Stimulated activated CD8-positive, alpha-beta memory T cell treated with anti-CD3 and anti-CD28 coated beads, Interleukin-12 subunit alpha, Interleukin-12 subunit beta, amount 100 ng/mL, for 4 hours (primary cell): Measurements from ENCODE around the gene UBE2J2.
A peak's percentile ranks its signal among the peaks of the same experiment; 100 is the strongest.

Experiments
- DNase-seq: peaks from one replicate; pipeline ENCODE4 v3.0.0-alpha.2; 2020; ENCODE audit warnings: low read depth

Gene UBE2J2

GRCh38 chr1:1239614-1240347, 33.9 kb downstream of the UBE2J2 start:
- no peak for DNase-seq

GRCh38 chr1:1239227-1239613, 34.4 kb downstream of the UBE2J2 start:
- DNase-seq: no peak

DNA sequence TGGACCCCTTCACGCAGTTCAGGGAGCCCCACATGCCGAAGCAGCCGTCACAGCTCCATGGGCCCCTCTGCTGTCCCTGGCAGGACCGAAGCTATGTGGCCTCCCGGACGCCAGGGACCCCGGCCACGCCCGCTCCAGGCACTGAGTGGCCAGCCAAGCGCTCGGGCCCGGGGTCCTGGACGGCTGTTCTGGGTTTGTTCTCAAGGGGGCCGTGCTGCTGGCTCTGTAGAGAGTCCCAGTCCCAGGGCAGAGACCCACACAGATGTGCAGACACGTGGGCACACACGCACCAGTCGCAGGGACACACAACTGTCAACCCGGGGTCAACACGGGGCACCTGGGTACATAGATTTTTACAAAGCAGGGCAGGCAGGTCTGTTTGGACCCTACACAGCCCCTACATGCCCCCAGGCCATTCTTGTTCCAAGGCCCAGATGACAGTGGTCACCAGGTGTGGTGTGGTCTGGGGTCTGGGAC, 34.9 kb downstream of the UBE2J2 start:
- no peak for DNase-seq

- no peak for DNase-seq
Measured at GRCh38 chr1:1237874-1238701, 35.6 kb downstream of the UBE2J2 start.

DNA sequence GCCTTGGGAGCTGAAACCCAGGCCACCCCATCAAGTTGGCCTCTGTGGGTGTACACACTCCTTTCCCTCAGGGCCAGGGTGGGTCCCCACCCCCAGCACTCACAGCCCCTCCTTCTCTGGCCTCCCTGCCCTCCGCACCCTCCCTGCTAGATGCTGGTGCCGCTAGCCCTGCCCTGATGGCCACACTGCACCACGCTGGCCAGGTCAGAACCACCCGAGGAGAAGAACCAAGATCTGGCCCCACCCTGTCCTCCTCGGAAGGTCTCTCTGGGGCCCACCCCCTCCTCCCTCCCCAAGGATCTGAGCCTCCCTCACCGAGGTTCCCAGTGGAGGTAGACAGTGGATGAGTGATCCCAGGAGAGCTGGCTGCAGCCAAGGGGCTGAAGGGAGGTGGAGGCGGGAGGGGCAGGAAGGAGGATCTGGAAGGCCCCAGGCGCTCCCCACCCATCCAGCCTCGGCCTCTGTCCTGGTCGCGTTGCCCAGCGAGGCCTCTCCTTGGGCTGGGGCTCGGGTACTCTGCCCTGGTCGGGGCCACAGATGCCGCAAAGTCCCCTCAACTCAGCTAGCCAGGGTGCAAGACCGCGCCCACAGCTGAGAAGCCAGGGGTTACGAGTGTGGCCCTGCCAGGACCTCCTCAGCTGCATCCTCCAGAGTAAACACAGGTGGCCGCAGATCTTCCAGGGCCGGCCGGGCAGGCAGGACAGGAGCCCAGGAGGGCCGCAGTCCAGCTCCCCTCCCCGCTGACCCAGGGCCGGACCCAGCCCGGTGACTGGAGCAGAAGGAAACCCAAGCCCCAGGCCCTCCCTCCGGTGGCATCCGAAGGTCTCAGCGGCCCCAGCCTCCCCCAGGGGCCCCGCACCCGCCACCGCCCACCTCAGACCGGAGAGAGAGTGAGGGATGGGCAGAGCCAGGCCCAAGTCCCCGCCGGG, 36.4 kb downstream of the UBE2J2 start:
- DNase-seq: no peak

GRCh38 chr1:1236176-1236763, 37.4 kb downstream of the UBE2J2 start:
- DNase-seq: no peak

DNA sequence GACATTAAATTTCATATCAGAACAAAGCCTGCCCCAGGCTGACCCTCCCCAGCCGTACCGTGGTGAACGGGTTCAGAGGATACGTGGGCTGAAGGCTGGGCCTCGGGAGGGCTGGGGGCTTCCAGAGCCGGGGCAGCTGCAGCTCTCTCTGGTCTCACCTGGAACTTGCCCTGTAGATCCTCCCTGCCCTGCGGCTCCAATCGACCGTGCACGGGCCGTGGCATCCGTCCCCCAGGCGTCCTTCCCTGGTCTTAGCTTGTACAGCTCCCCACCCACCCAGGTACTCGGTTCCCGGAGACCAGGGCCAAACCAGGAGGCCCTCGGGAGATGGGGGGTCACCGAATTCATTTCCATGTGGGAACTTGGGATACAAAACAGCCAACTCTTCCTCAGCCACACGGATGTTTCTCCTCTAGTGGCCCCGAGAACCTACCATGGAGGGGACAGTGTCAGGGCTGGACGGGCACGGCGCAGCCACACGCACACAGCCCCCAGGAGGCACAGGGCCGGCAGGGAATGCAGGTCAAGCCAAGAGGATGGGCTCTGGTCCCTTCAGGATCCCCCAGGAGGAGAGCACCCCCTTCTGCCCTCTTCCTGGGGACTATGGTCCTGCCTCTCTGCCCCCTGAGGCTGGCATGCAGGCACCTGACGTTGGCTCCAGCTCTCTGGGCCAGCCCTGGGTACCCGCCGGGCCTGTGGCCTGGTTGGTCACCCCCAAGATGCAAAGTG, 38.5 kb downstream of the UBE2J2 start:
- no peak for DNase-seq

GRCh38 chr1:1234180-1234808, 39.4 kb downstream of the UBE2J2 start:
- no peak for DNase-seq

DNA sequence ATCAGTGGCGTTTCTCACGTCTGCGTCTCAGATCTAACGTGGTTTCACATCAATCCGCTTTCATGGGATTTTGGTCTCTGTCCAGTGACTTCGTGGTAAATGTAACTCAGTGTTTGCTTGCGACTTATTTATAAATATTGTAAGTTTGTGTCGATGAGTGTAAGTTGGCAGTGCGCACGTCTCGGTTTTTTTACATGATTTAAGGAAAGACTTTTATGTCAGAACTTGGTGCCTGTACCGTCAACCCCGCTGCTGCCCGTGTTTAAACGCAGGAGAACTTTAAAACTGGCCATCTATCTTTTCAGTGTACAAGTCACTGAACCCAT, 40.1 kb downstream of the UBE2J2 start:
- no peak for DNase-seq

DNA sequence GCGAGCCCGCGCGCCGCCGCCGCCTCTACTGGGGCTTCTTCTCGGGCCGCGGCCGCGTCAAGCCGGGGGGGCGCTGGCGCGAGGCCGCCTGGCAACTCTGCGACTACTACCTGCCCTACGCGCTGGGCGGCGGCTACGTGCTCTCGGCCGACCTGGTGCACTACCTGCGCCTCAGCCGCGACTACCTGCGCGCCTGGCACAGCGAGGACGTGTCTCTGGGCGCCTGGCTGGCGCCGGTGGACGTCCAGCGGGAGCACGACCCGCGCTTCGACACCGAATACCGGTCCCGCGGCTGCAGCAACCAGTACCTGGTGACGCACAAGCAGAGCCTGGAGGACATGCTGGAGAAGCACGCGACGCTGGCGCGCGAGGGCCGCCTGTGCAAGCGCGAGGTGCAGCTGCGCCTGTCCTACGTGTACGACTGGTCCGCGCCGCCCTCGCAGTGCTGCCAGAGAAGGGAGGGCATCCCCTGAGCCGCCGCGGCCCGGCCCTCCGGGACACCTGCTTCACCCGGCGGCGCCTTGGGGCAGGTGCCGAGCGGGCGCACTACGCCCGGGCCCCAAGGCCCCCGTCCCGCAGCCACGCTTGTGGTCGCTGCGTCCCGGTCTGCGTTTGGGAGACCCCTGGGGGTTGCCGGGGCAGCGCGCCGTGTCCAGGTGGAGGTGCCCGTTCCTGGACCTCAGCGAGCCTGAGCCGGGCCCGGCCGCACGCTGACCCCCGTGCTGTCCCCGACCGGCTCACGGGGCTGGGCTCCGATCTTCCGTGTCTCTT, 40.7 kb downstream of the UBE2J2 start:
- no peak for DNase-seq

GRCh38 chr1:1232208-1232795, 41.4 kb downstream of the UBE2J2 start, which contains the start of gene B3GALT6:
TSS of gene B3GALT6 (plus strand) at chr1:1232237. CDS start at chr1:1232279, 42 bp downstream.
- DNase-seq: no peak

DNA sequence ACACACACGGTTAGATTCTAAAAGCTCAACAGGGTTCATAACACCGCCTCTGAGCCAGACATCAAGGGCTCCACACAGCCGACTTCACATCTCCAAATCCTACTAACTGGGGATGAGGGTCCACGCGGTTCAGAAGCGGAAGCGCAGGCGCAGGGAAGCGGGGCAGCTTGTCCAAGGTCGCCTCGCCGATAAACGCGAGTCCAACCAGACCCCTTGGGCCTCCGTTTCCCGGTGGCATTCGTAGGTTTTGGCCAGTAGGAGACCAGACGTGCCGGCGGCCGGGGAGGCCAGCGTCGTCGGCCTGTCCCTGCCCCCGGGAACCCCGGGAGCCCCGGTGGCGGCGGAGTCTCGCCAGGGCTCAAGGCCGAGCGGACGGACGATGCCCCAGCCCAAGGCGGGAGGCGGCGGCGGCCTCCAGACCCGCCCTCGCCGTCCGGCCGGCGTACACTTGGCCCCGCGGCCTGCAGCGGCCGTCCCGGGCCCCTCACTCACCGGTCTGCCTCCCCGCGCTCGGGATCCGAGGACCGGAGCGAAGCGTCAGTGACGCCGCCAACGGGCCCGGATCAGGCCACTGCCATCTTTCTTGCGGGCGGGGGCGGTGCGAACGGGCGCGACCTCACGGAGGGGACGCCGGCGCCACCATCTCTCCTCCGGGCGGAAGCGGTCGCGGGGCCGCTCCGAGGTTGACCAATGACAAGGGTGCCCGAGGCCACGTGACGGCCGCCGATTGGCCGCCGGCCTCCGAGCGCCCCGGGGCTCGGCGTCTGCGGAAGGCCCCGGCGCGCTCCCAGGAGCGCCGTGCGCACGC, 42.0 kb downstream of the UBE2J2 start, which contains the start of gene SDF4:
TSS of gene SDF4 (minus strand) at position 602 of the 808 bp plus-strand sequence. CDS start 3,229 bp downstream, outside the sequence.
- peak; percentile 95 for DNase-seq

GRCh38 chr1:1230656-1231399, 42.8 kb downstream of the UBE2J2 start:
- DNase-seq: no peak

- DNase-seq: no peak
Measured at GRCh38 chr1:1229770-1230169, 43.9 kb downstream of the UBE2J2 start.

DNA sequence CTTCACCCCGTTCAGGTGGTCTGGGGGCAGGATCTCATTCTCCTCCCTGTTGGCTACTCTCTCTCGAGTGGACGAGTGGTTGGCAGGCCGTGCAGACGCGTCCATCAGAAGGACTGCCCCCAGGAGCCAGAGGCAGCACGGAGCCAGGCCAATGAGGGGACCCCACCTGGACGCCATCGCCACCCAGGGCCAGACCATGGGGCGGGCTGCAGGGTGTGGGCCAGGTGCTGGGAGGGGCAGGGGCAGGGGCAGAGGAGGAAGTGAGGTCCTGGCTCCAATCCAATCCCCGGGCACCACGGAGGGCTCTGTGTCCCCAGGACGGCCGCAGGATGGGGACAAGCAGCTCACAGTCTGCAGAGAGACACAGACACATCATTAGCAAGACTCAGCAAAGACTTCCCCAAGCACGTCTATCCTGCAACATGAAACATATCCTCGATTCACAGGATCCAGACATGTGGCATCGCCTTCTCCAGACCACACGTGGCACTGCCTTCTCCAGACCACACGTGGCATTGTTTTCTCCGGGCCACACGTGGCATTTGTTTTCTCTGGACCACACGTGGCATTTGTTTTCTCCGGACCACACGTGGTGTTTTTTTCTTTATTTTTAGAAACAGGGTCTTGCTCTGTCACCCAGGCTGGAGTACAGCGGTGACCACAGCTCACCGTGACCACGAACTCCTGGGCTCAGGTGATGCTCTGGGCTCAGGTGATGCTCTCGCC, 44.9 kb downstream of the UBE2J2 start:
- DNase-seq: no peak

- DNase-seq: no peak
Measured at GRCh38 chr1:1228187-1228586, 45.5 kb downstream of the UBE2J2 start.

GRCh38 chr1:1227386-1227785, 46.3 kb downstream of the UBE2J2 start:
- no peak for DNase-seq
